ENCODE measurements around the gene TEX261. TPM values are rescaled to one million over a fixed set of nuclear protein-coding genes. Genes with fewer than 3 reads are reported as not detected.
A peak's percentile ranks its signal among the peaks of the same experiment; 100 is the strongest.

The TEX261 gene
- total RNA-seq, 2 experiments from 2014 or later: 34.5 to 45.8 TPM

DNA sequence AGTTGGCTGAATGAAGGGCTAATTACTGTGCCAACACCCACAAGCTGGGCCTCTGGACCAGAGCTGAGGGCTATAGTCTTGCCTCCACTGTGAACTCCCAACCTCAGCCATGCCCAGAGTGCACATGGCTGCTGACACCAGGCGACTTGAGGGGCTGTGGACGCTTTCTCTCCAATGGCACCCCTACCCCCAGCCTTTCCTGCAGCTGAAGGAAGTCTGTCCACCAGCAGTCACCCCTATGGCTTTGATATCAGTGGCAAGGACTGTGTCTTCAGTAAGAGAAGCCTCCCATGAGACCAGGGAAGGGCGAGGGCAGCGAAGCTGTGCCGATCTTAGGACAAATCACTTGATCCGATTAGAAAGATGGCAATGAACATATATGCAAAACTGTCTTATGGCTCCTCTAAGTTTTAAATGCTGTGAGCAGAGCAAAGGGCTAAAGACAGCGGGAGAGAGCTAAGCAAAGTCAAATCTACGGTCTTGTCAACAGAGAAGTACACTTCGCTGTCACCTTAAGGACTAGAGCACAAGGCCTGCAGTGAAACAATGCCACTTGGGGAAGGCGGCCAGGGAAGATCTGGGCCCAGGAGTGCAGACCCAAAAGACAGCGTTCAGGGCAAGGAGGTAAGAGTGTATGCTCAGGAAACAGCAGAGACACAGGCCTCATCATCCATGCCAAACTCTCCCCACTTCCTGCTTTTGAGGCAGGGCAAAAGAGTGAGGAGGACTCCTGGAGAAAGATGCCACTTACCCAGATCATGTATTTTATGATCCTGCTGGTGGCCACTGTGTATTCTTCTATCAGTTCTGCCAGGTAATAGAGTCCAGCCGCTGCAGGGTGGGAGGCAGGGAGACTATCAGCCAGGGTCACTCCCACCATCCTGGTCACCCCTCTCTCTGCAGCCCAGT, 1.5 kb downstream of the TEX261 start:
- no peak overlapping the region for H2AFZ ChIP-seq (ENCODE audit: low read length)
- peak overlapping the region; percentile 100 for H3K4me2 ChIP-seq (ENCODE audit: low read length)
- CTCF ChIA-PET (ENCODE audit: unreplicated experiment): no interaction called here
- peaks cover 20% of the 10 kb centered on the region for H3K79me2 ChIP-seq (ENCODE audit: insufficient read depth, low read depth, low read length)
- peaks cover 19% of the 10 kb centered on the region for H3K4me1 ChIP-seq (ENCODE audit: insufficient read depth, low read length, poor library complexity, severe bottlenecking)
- no peaks in the 10 kb centered on the region for H3K9me2 ChIP-seq (ENCODE audit: insufficient read depth, low read length)
- POLR2A ChIA-PET: no interaction called here
- peak overlapping the region; percentile 100 for H3K4me3 ChIP-seq (ENCODE audit: low read depth, low read length, poor library complexity, severe bottlenecking)
- TSS peak; percentile 58 for BruUV-seq (replicated peaks)
- no peak overlapping the region for H3K27ac ChIP-seq (ENCODE audit: low read depth, low read length, poor library complexity, severe bottlenecking)
- no peaks in the 10 kb centered on the region for H3K9me3 ChIP-seq (ENCODE audit: low read length)
- peaks cover 13% of the 10 kb centered on the region for H4K20me1 ChIP-seq (ENCODE audit: insufficient read depth, low read length)
- intact Hi-C loops (cut with micrococcal nuclease; ENCODE audit: unreplicated experiment): no loop called here
- TF ChIP-seq, protein P1, sequence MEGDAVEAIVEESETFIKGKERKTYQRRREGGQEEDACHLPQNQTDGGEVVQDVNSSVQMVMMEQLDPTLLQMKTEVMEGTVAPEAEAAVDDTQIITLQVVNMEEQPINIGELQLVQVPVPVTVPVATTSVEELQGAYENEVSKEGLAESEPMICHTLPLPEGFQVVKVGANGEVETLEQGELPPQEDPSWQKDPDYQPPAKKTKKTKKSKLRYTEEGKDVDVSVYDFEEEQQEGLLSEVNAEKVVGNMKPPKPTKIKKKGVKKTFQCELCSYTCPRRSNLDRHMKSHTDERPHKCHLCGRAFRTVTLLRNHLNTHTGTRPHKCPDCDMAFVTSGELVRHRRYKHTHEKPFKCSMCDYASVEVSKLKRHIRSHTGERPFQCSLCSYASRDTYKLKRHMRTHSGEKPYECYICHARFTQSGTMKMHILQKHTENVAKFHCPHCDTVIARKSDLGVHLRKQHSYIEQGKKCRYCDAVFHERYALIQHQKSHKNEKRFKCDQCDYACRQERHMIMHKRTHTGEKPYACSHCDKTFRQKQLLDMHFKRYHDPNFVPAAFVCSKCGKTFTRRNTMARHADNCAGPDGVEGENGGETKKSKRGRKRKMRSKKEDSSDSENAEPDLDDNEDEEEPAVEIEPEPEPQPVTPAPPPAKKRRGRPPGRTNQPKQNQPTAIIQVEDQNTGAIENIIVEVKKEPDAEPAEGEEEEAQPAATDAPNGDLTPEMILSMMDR (conservative IDR thresholded peaks at IDR 0.05; ENCODE audit: low read length): no peak
- no peak for TF ChIP-seq EZH2phosphoT487 (IDR thresholded peaks at IDR 0.05; ENCODE audit: borderline replicate concordance, low read depth, low read length)
- peaks cover 45% of the 10 kb centered on the region; the same call in 1 of the 2 replicates for H3K36me3 ChIP-seq (ENCODE audit: insufficient read depth, low read length)
- DNase-seq (ENCODE audit: low spot score): no peak

GRCh38 chr2:70991742-70992141, 2.9 kb downstream of the TEX261 start:
- Histone ChIP-seq H3K4me2 (ENCODE audit: low read length) (no peak overlapping the region), H3K9me2 (ENCODE audit: insufficient read depth, low read length) (no peaks in the 10 kb centered on the region), H3K79me2 (ENCODE audit: insufficient read depth, low read depth, low read length) (peaks cover 20% of the 10 kb centered on the region), H3K9me3 (ENCODE audit: low read length) (no peaks in the 10 kb centered on the region), H3K27ac (ENCODE audit: low read depth, low read length, poor library complexity, severe bottlenecking) (no peak overlapping the region), H3K36me3 (ENCODE audit: insufficient read depth, low read length) (peaks cover 60% of the 10 kb centered on the region; the same call in 1 of the 2 replicates), H4K20me1 (ENCODE audit: insufficient read depth, low read length) (peaks cover 13% of the 10 kb centered on the region), H2AFZ (ENCODE audit: low read length) (no peak overlapping the region), H3K4me3 (ENCODE audit: low read depth, low read length, poor library complexity, severe bottlenecking) (no peak overlapping the region), H3K4me1 (ENCODE audit: insufficient read depth, low read length, poor library complexity, severe bottlenecking) (peaks cover 19% of the 10 kb centered on the region)
- BruUV-seq (replicated peaks): no TSS peak
- POLR2A ChIA-PET: no interaction called here
- TF ChIP-seq, protein P1 (conservative IDR thresholded peaks at IDR 0.05; ENCODE audit: low read length): no peak
- DNase-seq (ENCODE audit: low spot score): no peak
- CTCF ChIA-PET (ENCODE audit: unreplicated experiment): no interaction called here
- intact Hi-C loops (cut with micrococcal nuclease; ENCODE audit: unreplicated experiment): no loop called here

- peaks cover 20% of the 10 kb centered on the region for H3K79me2 ChIP-seq (ENCODE audit: insufficient read depth, low read depth, low read length)
- intact Hi-C loops (cut with micrococcal nuclease; ENCODE audit: unreplicated experiment): no loop called here
- TF ChIP-seq, protein P1 (conservative IDR thresholded peaks at IDR 0.05; ENCODE audit: low read length): no peak
- no peak for TF ChIP-seq EZH2phosphoT487 (IDR thresholded peaks at IDR 0.05; ENCODE audit: borderline replicate concordance, low read depth, low read length)
- H3K36me3 ChIP-seq (ENCODE audit: insufficient read depth, low read length): peaks cover 66% of the 10 kb centered on the region
- H3K4me3 ChIP-seq (ENCODE audit: low read depth, low read length, poor library complexity, severe bottlenecking): no peak overlapping the region
- DNase-seq (ENCODE audit: low spot score): no peak
- ChIA-PET POLR2A (no interaction called here), CTCF (ENCODE audit: unreplicated experiment) (no interaction called here)
- no peak overlapping the region for H2AFZ ChIP-seq (ENCODE audit: low read length)
- no TSS peak for BruUV-seq (replicated peaks)
- H3K9me2 ChIP-seq (ENCODE audit: insufficient read depth, low read length): no peaks in the 10 kb centered on the region
- H4K20me1 ChIP-seq (ENCODE audit: insufficient read depth, low read length): peaks cover 13% of the 10 kb centered on the region
- no peak overlapping the region for H3K4me2 ChIP-seq (ENCODE audit: low read length)
- no peak overlapping the region for H3K27ac ChIP-seq (ENCODE audit: low read depth, low read length, poor library complexity, severe bottlenecking)
- H3K9me3 ChIP-seq (ENCODE audit: low read length): no peaks in the 10 kb centered on the region
- peaks cover 19% of the 10 kb centered on the region for H3K4me1 ChIP-seq (ENCODE audit: insufficient read depth, low read length, poor library complexity, severe bottlenecking)
These were observed 3.5 kb downstream of the TEX261 start for GRCh38 chr2:70991142-70991541.

Measured in OCI-LY7 (cell line).